ENCODE measurements around the gene RFPL1.

DNA sequence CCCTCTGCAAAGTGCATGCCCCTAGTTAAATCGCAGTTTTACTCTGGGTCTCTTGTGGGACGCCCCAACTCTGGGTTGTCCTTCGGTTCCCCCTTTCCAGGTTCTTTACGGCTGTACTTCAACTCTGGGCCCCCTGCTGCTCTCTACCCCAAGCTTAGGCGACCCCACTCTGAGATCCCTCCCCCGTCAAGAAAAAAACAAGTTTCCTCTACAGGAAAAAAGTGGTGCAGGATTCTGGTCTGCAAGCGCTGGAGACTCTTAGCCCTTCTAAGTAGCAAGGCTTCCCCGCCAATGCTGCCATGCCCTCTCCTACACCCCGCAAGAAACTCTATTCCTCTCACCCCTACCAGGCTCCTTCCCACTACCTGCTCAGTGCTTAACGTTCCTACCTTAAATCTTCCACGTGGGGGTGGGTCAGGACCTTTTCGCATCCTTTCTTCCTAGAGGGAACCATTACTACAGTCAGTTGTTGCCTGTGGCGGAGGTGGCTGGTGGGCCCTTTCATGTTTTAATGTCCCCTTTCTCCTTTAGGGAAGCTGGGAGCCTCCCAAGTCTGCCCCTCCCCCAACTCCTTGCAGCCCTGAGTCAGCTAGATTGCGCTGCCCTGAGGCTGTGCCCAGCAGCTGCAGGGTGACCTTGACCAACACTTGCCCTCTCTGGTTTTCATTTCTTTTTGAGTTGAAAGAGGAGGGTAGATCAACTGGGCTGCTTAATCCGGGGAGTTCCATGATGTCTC, 43.0 kb downstream of the RFPL1 start:
- TF ChIP-seq, protein P1, sequence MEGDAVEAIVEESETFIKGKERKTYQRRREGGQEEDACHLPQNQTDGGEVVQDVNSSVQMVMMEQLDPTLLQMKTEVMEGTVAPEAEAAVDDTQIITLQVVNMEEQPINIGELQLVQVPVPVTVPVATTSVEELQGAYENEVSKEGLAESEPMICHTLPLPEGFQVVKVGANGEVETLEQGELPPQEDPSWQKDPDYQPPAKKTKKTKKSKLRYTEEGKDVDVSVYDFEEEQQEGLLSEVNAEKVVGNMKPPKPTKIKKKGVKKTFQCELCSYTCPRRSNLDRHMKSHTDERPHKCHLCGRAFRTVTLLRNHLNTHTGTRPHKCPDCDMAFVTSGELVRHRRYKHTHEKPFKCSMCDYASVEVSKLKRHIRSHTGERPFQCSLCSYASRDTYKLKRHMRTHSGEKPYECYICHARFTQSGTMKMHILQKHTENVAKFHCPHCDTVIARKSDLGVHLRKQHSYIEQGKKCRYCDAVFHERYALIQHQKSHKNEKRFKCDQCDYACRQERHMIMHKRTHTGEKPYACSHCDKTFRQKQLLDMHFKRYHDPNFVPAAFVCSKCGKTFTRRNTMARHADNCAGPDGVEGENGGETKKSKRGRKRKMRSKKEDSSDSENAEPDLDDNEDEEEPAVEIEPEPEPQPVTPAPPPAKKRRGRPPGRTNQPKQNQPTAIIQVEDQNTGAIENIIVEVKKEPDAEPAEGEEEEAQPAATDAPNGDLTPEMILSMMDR (IDR thresholded peaks at IDR 0.05), result no peak
- TF ChIP-seq POLR2A (IDR thresholded peaks at IDR 0.05) (no peak), POLR2AphosphoS5 (IDR thresholded peaks at IDR 0.05) (no peak)

All from gastroesophageal sphincter (tissue), 3 donors.